GM21360 (cell line): ENCODE data around the gene CAMSAP2.

ENCODE experiments used
- ATAC-seq: cut with Tn5 transposase; IDR thresholded peaks from one replicate; pipeline ENCODE4 v1.9.1; 2021; ENCODE audit warnings: mild to moderate bottlenecking, moderate library complexity; ENCODE audit not compliant: unreplicated experiment

The CAMSAP2 gene

GRCh38 chr1:200738327-200738948 lies at the start of gene CAMSAP2:
Gene CAMSAP2, plus strand, starts transcription at chr1:200738893. Its CDS starts 935 bp downstream, at chr1:200739828.
- peak; percentile 41 for ATAC-seq

- ATAC-seq: no peak
Measured at GRCh38 chr1:200692316-200692715, 46.4 kb upstream of the CAMSAP2 start.

- no peak for ATAC-seq
Measured at GRCh38 chr1:200693327-200693726, 45.4 kb upstream of the CAMSAP2 start.

GRCh38 chr1:200694738-200695137 lies 44.0 kb upstream of the CAMSAP2 start:
- no peak for ATAC-seq

- ATAC-seq: no peak
Measured at GRCh38 chr1:200699871-200700270, 38.8 kb upstream of the CAMSAP2 start.

GRCh38 chr1:200704986-200705500 lies 33.6 kb upstream of the CAMSAP2 start:
- ATAC-seq: no peak

GRCh38 chr1:200706111-200706814 lies 32.4 kb upstream of the CAMSAP2 start:
- no peak for ATAC-seq

- no peak for ATAC-seq
Measured at GRCh38 chr1:200707116-200707515, 31.6 kb upstream of the CAMSAP2 start.

- no peak for ATAC-seq
Measured at GRCh38 chr1:200708161-200708560, 30.5 kb upstream of the CAMSAP2 start.

- no peak for ATAC-seq
Measured at GRCh38 chr1:200708769-200709168, 29.9 kb upstream of the CAMSAP2 start.

- ATAC-seq: no peak
Measured at GRCh38 chr1:200710166-200710565, 28.5 kb upstream of the CAMSAP2 start.

- ATAC-seq: no peak
Measured at GRCh38 chr1:200714504-200715187, 24.0 kb upstream of the CAMSAP2 start.

GRCh38 chr1:200720199-200720598 lies 18.5 kb upstream of the CAMSAP2 start:
- ATAC-seq: no peak

GRCh38 chr1:200724064-200724463 lies 14.6 kb upstream of the CAMSAP2 start:
- ATAC-seq: no peak

- no peak for ATAC-seq
Measured at GRCh38 chr1:200727257-200727656, 11.4 kb upstream of the CAMSAP2 start.

GRCh38 chr1:200729863-200730262 lies 8.8 kb upstream of the CAMSAP2 start:
- no peak for ATAC-seq

GRCh38 chr1:200731654-200732332 lies 6.9 kb upstream of the CAMSAP2 start:
- no peak for ATAC-seq

GRCh38 chr1:200732438-200732837 lies 6.3 kb upstream of the CAMSAP2 start:
- ATAC-seq: no peak

- ATAC-seq: no peak
Measured at GRCh38 chr1:200733907-200734306, 4.8 kb upstream of the CAMSAP2 start.

- ATAC-seq: no peak
Measured at GRCh38 chr1:200737647-200738291, 924 bp upstream of the CAMSAP2 start.
